H1 (cell line): Measurements from ENCODE around the gene PAXX. TPM values are rescaled to one million over a fixed set of nuclear protein-coding genes. Genes with fewer than 3 reads are reported as not detected.

Experiments used
- CTCF ChIA-PET: fragments of 300-600 bp; sonication (Branson Sonifier 250); formaldehyde crosslinking; loops from one replicate; lab custom pipeline; 2021; ENCODE audit not compliant: partially characterized antibody; lab: Charles Lee
- POLR2A ChIA-PET: fragments of 300-600 bp; sonication (Branson Sonifier 250); formaldehyde crosslinking; loops from one replicate; lab custom pipeline; 2021; ENCODE audit warnings: inconsistent platforms; ENCODE audit not compliant: partially characterized antibody; lab: Charles Lee
- DNase-seq, 2 experiments: peaks; one replicate each; pipeline versions ENCODE4 v3.0.0 to v3.0.0-alpha.2; 2010 to 2022; ENCODE audit warnings: low spot score in 2 of 2, low read depth in 1 of 2, mixed read lengths in 1 of 2
- FAIRE-seq: peaks from 2 replicates; lab custom pipeline; 2011; peaks lifted over from hg19 to GRCh38; lab: Jason Lieb, UNC
- H2AFZ ChIP-seq: 2 replicates; pipeline ENCODE4 v1.8.1; 2012; ENCODE audit warnings: low read length, inconsistent platforms
- H2AK5ac ChIP-seq: 2 replicates; pipeline ENCODE4 v1.6.1; 2013; ENCODE audit warnings: low read depth, low read length
- H2BK120ac ChIP-seq: replicated peaks from 2 replicates; pipeline ENCODE3; 2013; ENCODE audit warnings: low read depth, low read length, inconsistent platforms
- H2BK12ac ChIP-seq: 2 replicates; pipeline ENCODE4 v1.6.1; 2013; ENCODE audit warnings: low read depth, low read length
- H2BK15ac ChIP-seq: 2 replicates; pipeline ENCODE4 v1.6.1; 2013; ENCODE audit warnings: low read length
- H2BK20ac ChIP-seq: 2 replicates; pipeline ENCODE4 v1.6.1; 2013; ENCODE audit warnings: low read length
- H2BK5ac ChIP-seq: 2 replicates; pipeline ENCODE4 v1.6.1; 2013; ENCODE audit warnings: low read depth, low read length
- H3K14ac ChIP-seq: 2 replicates; pipeline ENCODE4 v1.6.1; 2013; ENCODE audit warnings: inconsistent platforms; ENCODE audit not compliant: insufficient read length
- H3K18ac ChIP-seq: 2 replicates; pipeline ENCODE4 v1.6.1; 2013; ENCODE audit warnings: low read length; ENCODE audit errors: extremely low read depth
- H3K23ac ChIP-seq: 2 replicates; pipeline ENCODE4 v1.6.1; 2013; ENCODE audit warnings: inconsistent platforms; ENCODE audit not compliant: insufficient read length
- H3K23me2 ChIP-seq: 2 replicates; pipeline ENCODE4 v1.6.1; 2013; ENCODE audit warnings: low read depth, low read length
- H3K27ac ChIP-seq: 2 replicates; pipeline ENCODE4 v1.6.1; 2011; ENCODE audit warnings: low read depth, low read length, inconsistent platforms
- H3K27me3 ChIP-seq, 4 experiments: replicated peaks in 1 of 4; 1 replicate in 1 of 4; 2 replicates in 3 of 4; pipeline versions ENCODE4 v1.6.1 to v1.8.1; 2011 to 2013; ENCODE audit warnings: low read length in 3 of 4, mild to moderate bottlenecking in 3 of 4, inconsistent platforms in 2 of 4, mixed read lengths in 2 of 4, moderate library complexity in 1 of 4; ENCODE audit not compliant: control insufficient read depth in 3 of 4, insufficient read depth in 3 of 4; ENCODE audit errors: extremely low read depth in 1 of 4
- H3K36me3 ChIP-seq, 4 experiments: 2 replicates each; pipeline versions ENCODE4 v1.6.1 to v1.8.1; 2011 to 2013; ENCODE audit warnings: mild to moderate bottlenecking in 4 of 4, low read length in 3 of 4, moderate library complexity in 2 of 4, control low read depth in 1 of 4, inconsistent platforms in 1 of 4; ENCODE audit not compliant: insufficient read depth in 4 of 4, control insufficient read depth in 2 of 4
- H3K4ac ChIP-seq: replicated peaks from 2 replicates; pipeline ENCODE3; 2013; ENCODE audit warnings: low read length, low read depth, mixed read lengths, inconsistent platforms; ENCODE audit not compliant: insufficient read length
- H3K4me1 ChIP-seq, 4 experiments: replicated peaks in 1 of 4; 1 replicate in 1 of 4; 2 replicates in 3 of 4; pipeline versions ENCODE4 v1.6.1 to v1.8.1; 2011 to 2013; ENCODE audit warnings: low read length in 3 of 4, inconsistent platforms in 2 of 4, mixed read lengths in 1 of 4; ENCODE audit not compliant: insufficient read depth in 4 of 4, control insufficient read depth in 3 of 4
- H3K4me2 ChIP-seq, 2 experiments: 2 replicates each; pipeline versions ENCODE4 v1.6.1 to v1.8.1; 2011 to 2013; ENCODE audit warnings: low read depth in 2 of 2, low read length in 2 of 2, control low read depth in 1 of 2, inconsistent platforms in 1 of 2, mild to moderate bottlenecking in 1 of 2; ENCODE audit not compliant: insufficient read depth in 1 of 2
- H3K4me3 ChIP-seq, 4 experiments: fragments of 200-600, 300-600 bp in 1 of 4; sonication (generic), shearing (Covaris generic), sonication (Bioruptor Twin) in 1 of 4; 2 replicates each; pipeline versions ENCODE4 v1.5.1 to v1.8.1; 2011 to 2016; ENCODE audit warnings: low read length in 4 of 4, low read depth in 3 of 4, control low read depth in 2 of 4, inconsistent platforms in 2 of 4, mild to moderate bottlenecking in 2 of 4, mixed read lengths in 1 of 4, moderate library complexity in 1 of 4; ENCODE audit not compliant: insufficient read depth in 2 of 4; ENCODE audit errors: extremely low read depth in 1 of 4
- H3K56ac ChIP-seq: replicated peaks from 2 replicates; pipeline ENCODE3; 2013; ENCODE audit warnings: low read depth, mild to moderate bottlenecking, mixed read lengths, low read length, inconsistent platforms; ENCODE audit not compliant: insufficient read length
- H3K79me1 ChIP-seq: 2 replicates; pipeline ENCODE4 v1.6.1; 2013; ENCODE audit warnings: low read depth, low read length, control low read depth
- H3K79me2 ChIP-seq, 2 experiments: 2 replicates each; pipeline versions ENCODE4 v1.6.1 to v1.8.1; 2012 to 2013; ENCODE audit warnings: low read length in 2 of 2, mild to moderate bottlenecking in 2 of 2, inconsistent platforms in 1 of 2; ENCODE audit not compliant: insufficient read depth in 2 of 2, control insufficient read depth in 1 of 2
- H3K9ac ChIP-seq, 4 experiments: replicated peaks in 1 of 4; 1 replicate in 1 of 4; 2 replicates in 3 of 4; pipeline versions ENCODE4 v1.6.1 to v1.8.1; 2011 to 2013; ENCODE audit warnings: low read depth in 3 of 4, low read length in 3 of 4, control low read depth in 2 of 4, mild to moderate bottlenecking in 2 of 4, moderate library complexity in 2 of 4, inconsistent platforms in 1 of 4; ENCODE audit errors: extremely low read depth in 1 of 4
- H3K9me3 ChIP-seq, 2 experiments: 2 replicates each; pipeline versions ENCODE4 v1.6.1 to v1.8.1; 2012 to 2013; ENCODE audit warnings: mild to moderate bottlenecking in 2 of 2, moderate library complexity in 2 of 2, control low read depth in 1 of 2, inconsistent platforms in 1 of 2, low read depth in 1 of 2, low read length in 1 of 2, mixed read lengths in 1 of 2; ENCODE audit not compliant: insufficient read depth in 2 of 2
- H4K20me1 ChIP-seq, 2 experiments: replicated peaks in 1 of 2; 2 replicates each; pipeline versions ENCODE3 to v1.8.1; 2011 to 2013; ENCODE audit warnings: inconsistent platforms in 2 of 2, low read length in 2 of 2, mild to moderate bottlenecking in 1 of 2; ENCODE audit not compliant: insufficient read depth in 2 of 2, control insufficient read depth in 1 of 2
- H4K5ac ChIP-seq: 2 replicates; pipeline ENCODE4 v1.6.1; 2013; ENCODE audit warnings: low read length, low read depth, mixed read lengths, inconsistent platforms; ENCODE audit not compliant: insufficient read length
- H4K8ac ChIP-seq: 2 replicates; pipeline ENCODE4 v1.8.0; 2013; ENCODE audit warnings: mild to moderate bottlenecking, moderate library complexity, low read length, inconsistent platforms; ENCODE audit not compliant: insufficient read depth; ENCODE audit errors: extremely low read depth
- H4K91ac ChIP-seq: replicated peaks from 2 replicates; pipeline ENCODE3; 2013; ENCODE audit warnings: low read length, mixed read lengths, inconsistent platforms; ENCODE audit not compliant: insufficient read length
- CBX5 ChIP-seq: fragments of 300-800, 300-1000 bp; sonication (generic); IDR thresholded peaks from 2 replicates; pipeline ENCODE4 v1.7.1; 2016; ENCODE audit warnings: antibody characterized with exemption, low read length, low read depth
- RXRA ChIP-seq: IDR thresholded peaks from 2 replicates; pipeline ENCODE4 v1.6.1; 2011; ENCODE audit warnings: low read depth, mild to moderate bottlenecking, low read length, moderate library complexity; ENCODE audit not compliant: insufficient read depth
- SIN3A ChIP-seq, 2 experiments: IDR thresholded peaks in 1 of 2; conservative IDR thresholded peaks in 1 of 2; 2 replicates each; pipeline ENCODE4 v1.6.1; 2011 to 2012; ENCODE audit warnings: low read length in 2 of 2, improper control_type of control experiment in 1 of 2, low read depth in 1 of 2, mild to moderate bottlenecking in 1 of 2
- TAF1 ChIP-seq: IDR thresholded peaks from 2 replicates; pipeline ENCODE4 v1.6.1; 2011; ENCODE audit warnings: mild to moderate bottlenecking, low read depth, low read length
- WGBS, 2 experiments: shearing (Covaris generic) in 1 of 2; methylation state at CpG; one replicate each; pipeline versions ENCODE4 v1.1.6 to v1.1.7; 2013 to 2015; ENCODE audit warnings: low lambda C conversion rate in 2 of 2, mixed read lengths in 2 of 2, inconsistent platforms in 1 of 2, low coverage in 1 of 2, missing lambda C conversion rate in 1 of 2; ENCODE audit not compliant: insufficient replicate concordance in 2 of 2, insufficient coverage in 1 of 2, insufficient read length in 1 of 2; ENCODE audit errors: extremely low coverage in 1 of 2, missing lambda C conversion rate in 1 of 2; 5-methylcytosine and 5-hydroxymethylcytosine counted together
- polyA plus RNA-seq, 7 experiments: library from polyadenylated mRNA; depleted of rRNA in 3 of 7; stranded (reverse) in 5 of 7; unstranded in 2 of 7; fragments of >200 nt in 5 of 7; fragments of 200-250 nt in 2 of 7; gene quantifications; 1 replicate in 5 of 7; 2 replicates in 1 of 7; 4 replicates in 1 of 7; pipeline versions ENCODE4 v1.2.1 to v1.2.3, GENCODE V29; 2011 to 2013; ENCODE audit warnings: missing spikeins in 2 of 7, mixed read lengths in 2 of 7
- total RNA-seq: library from RNA; stranded (reverse); fragmentation: NEBNext Ultra II Directional; extraction: Animal tissue kit (Norgen Biotek cat#: 25700); gene quantifications from 2 replicates; pipeline ENCODE4 v1.2.1, GENCODE V29; 2021
- TF ChIP-seq, protein P1 (sequence below): IDR thresholded peaks from 2 replicates; pipeline ENCODE4 v1.6.1; 2012; ENCODE audit warnings: inconsistent platforms
- TF ChIP-seq, protein P2 (sequence below), 3 experiments: IDR thresholded peaks; 1 replicate in 2 of 3; 2 replicates in 1 of 3; pipeline versions ENCODE4 v1.5.1 to v1.6.1; 2011; ENCODE audit warnings: low read length in 3 of 3, mild to moderate bottlenecking in 3 of 3, inconsistent platforms in 2 of 3, low read depth in 1 of 3, moderate library complexity in 1 of 3; ENCODE audit not compliant: insufficient read depth in 1 of 3; ENCODE audit errors: control extremely low read depth in 1 of 3
- TF ChIP-seq, protein P3 (sequence below): IDR thresholded peaks from 2 replicates; pipeline ENCODE4 v1.6.1; 2011; ENCODE audit warnings: low read length, improper control_type of control experiment

The PAXX gene
- total and polyA plus RNA-seq, 2 of the 8 experiments (the other 6 are each of a cell fraction or from before 2014, with no cell fraction given) = 43.4 to 45.9 TPM

DNA sequence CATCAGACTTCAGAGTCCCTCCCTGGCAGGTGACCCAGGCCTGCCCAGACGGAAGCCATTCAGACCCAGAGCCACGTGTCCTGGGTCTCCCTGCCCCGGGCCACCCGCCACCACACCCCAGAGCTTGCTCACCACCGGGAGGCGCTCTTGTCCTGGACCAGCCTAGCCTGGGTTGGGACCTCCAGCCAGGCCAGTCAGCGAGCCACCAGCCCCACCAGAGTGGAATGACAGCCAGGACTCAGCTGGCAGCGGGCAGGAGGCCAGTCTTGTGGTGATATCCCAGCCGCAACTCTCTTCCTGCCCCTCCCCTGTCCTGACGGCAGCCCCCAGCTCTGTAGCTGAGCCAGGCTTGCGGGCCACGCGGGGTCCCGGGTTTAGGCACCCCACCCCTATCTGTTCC, 16.6 kb upstream of the PAXX start:
- no peak for FAIRE-seq
- no peak overlapping the region for H3K4me2 ChIP-seq
- peaks cover 0 to 2% of the 10 kb centered on the region in 2 experiments for H4K20me1 ChIP-seq
- peaks cover 8% of the 10 kb centered on the region; the same call in 1 of the 2 replicates for H3K23me2 ChIP-seq
- H3K36me3 ChIP-seq = no peaks in the 10 kb centered on the region
- H4K91ac ChIP-seq = peak overlapping the region; percentile 40
- ChIA-PET CTCF (interaction anchor here (0.5 to 5.6 kb wide), 28 partner anchors 9 to 836 kb away, joined by 3 to 45 read pairs (median 5); partner anchors contain the start of genes ABCA2, AJM1, CLIC3 and LCN12), POLR2A (interaction anchor here (0.7 to 2.8 kb wide), 4 partner anchors 10 to 216 kb away, joined by 3 to 10 read pairs (median 4); partner anchors contain the start of genes CLIC3 and PAXX)
- no peak overlapping the region for H2BK12ac ChIP-seq
- no peak overlapping the region for H2BK120ac ChIP-seq
- no peaks in the 10 kb centered on the region for H3K9me3 ChIP-seq
- H3K4me1 ChIP-seq = peaks cover 0 to 12% (median 5%) of the 10 kb centered on the region in 4 experiments; a peak in 5 of 7 replicates
- no peak overlapping the region for H3K4me3 ChIP-seq
- H2BK5ac ChIP-seq = no peak overlapping the region
- peak in 1 of 2 experiments; percentile 90 for DNase-seq
- H2BK20ac ChIP-seq = no peak overlapping the region
- no peak overlapping the region for H3K14ac ChIP-seq
- H2BK15ac ChIP-seq = peak overlapping the region; percentile 3; the same call in 1 of the 2 replicates
- H3K18ac ChIP-seq = no peak overlapping the region
- no peak overlapping the region for H3K9ac ChIP-seq
- H3K27me3 ChIP-seq = peaks cover 0 to 5% (median 2%) of the 10 kb centered on the region in 4 experiments; a peak in 2 of 7 replicates
- WGBS, 2 experiments = 82% methylated on average over 14 of the region's 14 CpGs; no CpG with 5 or more reads in 1 of the 2 experiments
- no peak overlapping the region for H3K4ac ChIP-seq
- H3K27ac ChIP-seq = no peak overlapping the region
- no peaks in the 10 kb centered on the region for H3K79me1 ChIP-seq
- H3K79me2 ChIP-seq = no peaks in the 10 kb centered on the region
- H4K5ac ChIP-seq = no peak overlapping the region
- H2AK5ac ChIP-seq = no peak overlapping the region
- no peak overlapping the region; the same call in 1 of the 2 replicates for H4K8ac ChIP-seq
- no peak overlapping the region for H3K23ac ChIP-seq
- peak overlapping the region; percentile 46 for H3K56ac ChIP-seq
- H2AFZ ChIP-seq = no peak overlapping the region
- TF ChIP-seq TAF1 = no peak
- no peak for TF ChIP-seq CBX5
- peak in 1 of 2 experiments; percentile 64; a peak in 1 of 4 replicates for TF ChIP-seq SIN3A (conservative IDR thresholded peaks at IDR 0.05 in 1 of 2, IDR thresholded peaks at IDR 0.05 in 1 of 2; ENCODE audit: low read depth in 1 of 2, low read length in 2 of 2)
- TF ChIP-seq RXRA = no peak
- TF ChIP-seq, protein P1, sequence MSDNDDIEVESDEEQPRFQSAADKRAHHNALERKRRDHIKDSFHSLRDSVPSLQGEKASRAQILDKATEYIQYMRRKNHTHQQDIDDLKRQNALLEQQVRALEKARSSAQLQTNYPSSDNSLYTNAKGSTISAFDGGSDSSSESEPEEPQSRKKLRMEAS = peak; percentile 76; the same call in 1 of the 2 replicates
- TF ChIP-seq, protein P2, sequence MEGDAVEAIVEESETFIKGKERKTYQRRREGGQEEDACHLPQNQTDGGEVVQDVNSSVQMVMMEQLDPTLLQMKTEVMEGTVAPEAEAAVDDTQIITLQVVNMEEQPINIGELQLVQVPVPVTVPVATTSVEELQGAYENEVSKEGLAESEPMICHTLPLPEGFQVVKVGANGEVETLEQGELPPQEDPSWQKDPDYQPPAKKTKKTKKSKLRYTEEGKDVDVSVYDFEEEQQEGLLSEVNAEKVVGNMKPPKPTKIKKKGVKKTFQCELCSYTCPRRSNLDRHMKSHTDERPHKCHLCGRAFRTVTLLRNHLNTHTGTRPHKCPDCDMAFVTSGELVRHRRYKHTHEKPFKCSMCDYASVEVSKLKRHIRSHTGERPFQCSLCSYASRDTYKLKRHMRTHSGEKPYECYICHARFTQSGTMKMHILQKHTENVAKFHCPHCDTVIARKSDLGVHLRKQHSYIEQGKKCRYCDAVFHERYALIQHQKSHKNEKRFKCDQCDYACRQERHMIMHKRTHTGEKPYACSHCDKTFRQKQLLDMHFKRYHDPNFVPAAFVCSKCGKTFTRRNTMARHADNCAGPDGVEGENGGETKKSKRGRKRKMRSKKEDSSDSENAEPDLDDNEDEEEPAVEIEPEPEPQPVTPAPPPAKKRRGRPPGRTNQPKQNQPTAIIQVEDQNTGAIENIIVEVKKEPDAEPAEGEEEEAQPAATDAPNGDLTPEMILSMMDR (IDR thresholded peaks at IDR 0.05; ENCODE audit: control extremely low read depth in 1 of 3, insufficient read depth in 1 of 3, low read depth in 1 of 3, low read length in 3 of 3) = peak in 2 of 3 experiments; percentile 79 to 84; a peak in 3 of 4 replicates
- TF ChIP-seq, protein P3, sequence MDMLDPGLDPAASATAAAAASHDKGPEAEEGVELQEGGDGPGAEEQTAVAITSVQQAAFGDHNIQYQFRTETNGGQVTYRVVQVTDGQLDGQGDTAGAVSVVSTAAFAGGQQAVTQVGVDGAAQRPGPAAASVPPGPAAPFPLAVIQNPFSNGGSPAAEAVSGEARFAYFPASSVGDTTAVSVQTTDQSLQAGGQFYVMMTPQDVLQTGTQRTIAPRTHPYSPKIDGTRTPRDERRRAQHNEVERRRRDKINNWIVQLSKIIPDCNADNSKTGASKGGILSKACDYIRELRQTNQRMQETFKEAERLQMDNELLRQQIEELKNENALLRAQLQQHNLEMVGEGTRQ = 0 out of 2 replicates have a peak, but pooled peaks have one; percentile 35
